GM21526 (cell line): ENCODE results near the gene RALB.

Experiments used
- ATAC-seq: cut with Tn5 transposase; IDR thresholded peaks from one replicate; pipeline ENCODE4 v1.9.1; 2021; ENCODE audit warnings: moderate library complexity; ENCODE audit not compliant: unreplicated experiment, low FRiP score

The RALB gene

GRCh38 chr2:120330946-120331822 is 78.5 kb downstream of the RALB start:
- ATAC-seq: no peak

- no peak for ATAC-seq
These were observed 79.3 kb downstream of the RALB start for GRCh38 chr2:120331903-120332302.

DNA sequence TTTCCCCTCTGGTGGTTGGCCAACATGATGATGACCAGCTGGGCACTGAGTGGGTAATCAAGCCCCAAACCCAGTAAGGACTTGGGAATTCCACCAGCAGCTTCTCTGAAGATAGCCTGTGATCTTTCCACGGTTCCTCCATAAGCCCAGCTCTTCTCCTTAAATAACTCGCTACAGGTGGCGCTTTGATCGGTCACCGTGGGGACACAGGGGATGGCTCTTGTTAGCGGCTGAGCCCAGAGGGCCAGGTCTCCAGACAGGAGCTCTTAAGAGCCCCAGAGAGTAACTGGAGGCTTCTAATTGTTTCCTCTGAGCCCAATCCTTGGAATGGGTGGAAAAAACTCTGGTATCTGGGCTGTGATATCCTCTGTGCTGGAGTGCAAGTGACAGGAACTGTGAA is 79.7 kb downstream of the RALB start:
- no peak for ATAC-seq

DNA sequence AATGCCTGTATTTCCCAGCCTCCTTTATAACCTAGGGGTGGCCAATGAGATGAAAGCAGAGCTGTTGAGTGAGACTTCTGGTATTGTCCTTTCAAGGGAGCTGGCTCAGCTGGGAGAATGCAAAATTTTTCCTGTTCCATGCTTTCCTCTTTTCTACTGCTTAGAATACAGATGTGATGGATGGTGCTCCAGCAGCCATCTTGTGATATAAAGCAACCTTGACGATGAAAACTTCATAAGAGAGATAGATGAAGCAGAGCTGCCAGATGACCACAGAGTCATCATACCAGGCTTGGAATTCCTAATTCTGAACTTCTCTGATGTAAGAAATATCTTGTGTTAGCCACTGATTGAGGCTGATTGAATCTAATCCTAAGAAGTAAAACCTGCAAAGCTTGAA is 81.4 kb downstream of the RALB start:
- no peak for ATAC-seq

DNA sequence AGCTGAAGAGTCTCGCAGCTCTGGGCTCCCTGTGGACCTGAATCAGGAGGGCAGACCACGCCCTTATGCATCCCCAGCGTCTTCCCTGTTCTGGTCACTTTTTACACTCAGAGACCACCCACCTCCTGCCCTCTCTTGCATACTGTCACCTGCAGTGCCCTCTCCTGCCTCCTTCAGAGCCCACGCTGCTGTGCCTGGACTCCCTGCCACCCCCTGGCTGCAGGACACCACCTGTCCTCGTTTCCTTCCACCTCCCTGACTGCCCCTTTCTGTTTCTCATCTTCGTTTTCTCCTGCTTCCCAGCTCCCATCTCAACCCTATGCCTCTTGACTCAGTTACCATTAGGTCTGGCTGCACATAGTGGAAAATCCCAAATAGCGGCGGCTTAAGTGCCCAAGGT is 84.1 kb downstream of the RALB start:
- no peak for ATAC-seq

- no peak for ATAC-seq
These were observed 85.4 kb downstream of the RALB start for GRCh38 chr2:120338015-120338414.

DNA sequence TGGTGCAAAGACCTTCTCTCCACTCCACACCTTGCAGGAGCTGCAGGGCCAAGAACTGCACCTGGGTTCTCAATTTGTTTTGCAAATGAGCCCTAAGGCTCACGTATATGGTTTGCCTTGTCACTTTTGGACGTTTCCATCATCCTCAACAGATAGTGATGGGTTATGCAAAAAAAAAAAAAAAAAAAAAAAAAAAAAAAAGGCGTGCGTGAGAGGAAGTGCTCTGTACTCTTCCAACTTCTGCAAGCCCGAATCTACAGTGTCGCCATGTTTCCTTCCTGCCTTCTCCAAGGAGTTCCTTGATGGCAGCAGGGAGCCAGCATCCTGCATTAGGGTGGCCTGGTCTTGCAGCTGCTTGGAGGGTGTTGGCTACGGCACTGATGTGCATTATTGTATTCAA is 89.3 kb downstream of the RALB start:
- no peak for ATAC-seq

DNA sequence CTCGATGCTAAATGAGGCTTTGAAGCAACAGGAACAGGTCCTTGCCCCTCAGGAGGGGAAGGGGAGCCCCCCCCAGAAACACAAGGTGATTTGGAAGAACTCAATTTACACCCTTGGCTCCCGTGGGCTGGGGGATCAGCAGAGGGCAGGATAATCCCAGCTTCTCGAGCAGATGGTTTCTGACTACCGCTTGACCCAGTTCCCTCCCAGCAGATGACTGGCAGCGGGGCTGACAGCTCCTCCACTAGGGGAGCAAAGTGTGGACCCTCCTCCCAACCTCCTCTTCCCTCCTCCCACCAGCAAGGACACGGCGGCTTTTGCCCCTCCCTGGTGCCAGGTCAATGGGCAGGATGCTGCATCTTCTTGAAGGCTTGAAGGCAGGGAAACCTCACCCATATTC is 89.8 kb downstream of the RALB start:
- ATAC-seq: no peak

DNA sequence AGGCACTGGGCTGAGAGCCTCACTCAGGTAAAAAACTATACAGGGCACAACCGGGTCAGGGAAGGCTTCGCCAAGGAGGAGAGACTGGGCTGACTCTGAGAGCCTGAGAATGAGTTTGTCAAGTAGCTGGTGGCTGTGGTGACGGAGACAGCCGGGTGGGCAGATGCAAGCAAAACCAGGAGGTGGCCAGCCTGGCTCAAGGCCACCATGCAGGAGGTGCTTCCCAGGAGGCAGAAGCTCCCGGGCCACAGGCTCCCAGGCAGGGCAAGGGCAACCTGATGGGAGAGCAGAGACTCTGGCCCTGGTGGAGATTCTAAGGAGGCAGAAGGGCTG is 90.4 kb downstream of the RALB start:
- no peak for ATAC-seq

DNA sequence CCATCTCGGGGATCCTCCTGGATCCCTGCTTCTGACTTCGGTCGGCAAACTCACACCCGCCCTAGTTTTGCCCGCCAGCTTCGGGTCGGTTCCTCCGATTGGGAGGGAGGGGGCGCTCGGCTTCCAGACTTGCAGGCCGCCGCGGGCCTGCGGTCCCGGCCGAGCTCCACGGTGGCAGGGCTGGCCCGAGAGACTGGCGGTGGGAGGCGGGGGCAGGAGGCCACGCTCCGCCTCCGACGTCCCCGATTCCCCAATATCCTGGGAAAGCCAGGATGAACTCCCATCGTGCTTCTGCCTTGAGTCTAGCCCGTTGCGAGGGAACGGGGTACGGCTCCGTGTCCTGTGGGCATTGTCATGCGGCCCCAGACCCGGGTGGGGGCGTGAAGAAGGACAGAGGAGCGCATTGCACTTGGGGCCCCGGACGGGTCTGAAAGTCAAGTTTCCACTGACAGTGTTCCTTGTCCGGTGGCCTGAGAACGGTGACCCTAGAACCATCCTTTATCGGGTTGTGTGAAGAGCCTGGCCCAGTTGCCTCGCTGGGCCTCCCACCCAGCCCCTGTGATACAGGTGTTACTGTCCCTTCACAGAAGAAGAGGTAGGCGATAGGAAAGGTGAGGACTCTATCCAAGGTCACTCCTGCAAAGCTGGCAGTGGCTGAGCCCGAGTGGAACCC is 90.9 kb downstream of the RALB start:
- peak; percentile 56 for ATAC-seq
